Esophagus muscularis mucosa (tissue), 3 donors: ENCODE results near the gene TOR1AIP2.

Experiments used
- POLR2A ChIP-seq: fragments of 450-650 bp; IDR thresholded peaks from one replicate; pipeline ENCODE4 v1.6.1; 2017; ENCODE audit warnings: antibody characterized with exemption, moderate library complexity, mild to moderate bottlenecking, low read depth
- TF ChIP-seq, protein P1 (sequence below), 3 experiments: fragments of 200-600 bp in 2 of 3; fragments of 450-650 bp in 1 of 3; sonication (generic) in 2 of 3; IDR thresholded peaks; one replicate each; pipeline ENCODE4 v1.5.1; 2017 to 2019; ENCODE audit warnings: antibody characterized with exemption in 3 of 3, mild to moderate bottlenecking in 2 of 3, moderate library complexity in 1 of 3

DNA sequence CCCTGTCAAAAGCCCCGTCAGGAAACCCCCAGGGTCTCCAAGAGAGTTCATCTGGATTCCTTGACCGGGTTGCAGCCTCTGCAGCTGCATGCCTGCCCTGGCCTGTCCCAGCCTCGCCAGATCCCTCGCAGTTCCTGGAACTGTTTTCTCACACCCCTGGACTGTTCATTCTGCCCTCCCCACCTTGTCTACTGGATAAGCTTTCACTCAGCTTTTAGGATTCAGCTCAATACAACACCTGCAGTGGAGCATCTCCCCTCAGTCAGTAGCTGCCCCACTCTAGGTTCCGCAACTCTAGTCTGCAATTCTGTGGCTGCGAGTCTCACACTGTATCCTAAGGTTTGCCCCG lies 67.3 kb downstream of the TOR1AIP2 start:
- TF ChIP-seq POLR2A, result no peak
- TF ChIP-seq, protein P1, sequence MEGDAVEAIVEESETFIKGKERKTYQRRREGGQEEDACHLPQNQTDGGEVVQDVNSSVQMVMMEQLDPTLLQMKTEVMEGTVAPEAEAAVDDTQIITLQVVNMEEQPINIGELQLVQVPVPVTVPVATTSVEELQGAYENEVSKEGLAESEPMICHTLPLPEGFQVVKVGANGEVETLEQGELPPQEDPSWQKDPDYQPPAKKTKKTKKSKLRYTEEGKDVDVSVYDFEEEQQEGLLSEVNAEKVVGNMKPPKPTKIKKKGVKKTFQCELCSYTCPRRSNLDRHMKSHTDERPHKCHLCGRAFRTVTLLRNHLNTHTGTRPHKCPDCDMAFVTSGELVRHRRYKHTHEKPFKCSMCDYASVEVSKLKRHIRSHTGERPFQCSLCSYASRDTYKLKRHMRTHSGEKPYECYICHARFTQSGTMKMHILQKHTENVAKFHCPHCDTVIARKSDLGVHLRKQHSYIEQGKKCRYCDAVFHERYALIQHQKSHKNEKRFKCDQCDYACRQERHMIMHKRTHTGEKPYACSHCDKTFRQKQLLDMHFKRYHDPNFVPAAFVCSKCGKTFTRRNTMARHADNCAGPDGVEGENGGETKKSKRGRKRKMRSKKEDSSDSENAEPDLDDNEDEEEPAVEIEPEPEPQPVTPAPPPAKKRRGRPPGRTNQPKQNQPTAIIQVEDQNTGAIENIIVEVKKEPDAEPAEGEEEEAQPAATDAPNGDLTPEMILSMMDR (IDR thresholded peaks at IDR 0.05), result no peak
